A673 (cell line): ENCODE data around the gene MYCT1. TPM values are rescaled to one million over a fixed set of nuclear protein-coding genes. Genes with fewer than 3 reads are reported as not detected.

ENCODE experiments used
- BruUV-seq: library from RNA; stranded (reverse); fragments of 400-500 nt; replicated peaks from 2 replicates; lab custom pipeline; 2021; lab: Mats Ljungman, UMichigan
- CTCF ChIA-PET: fragments of 300-600 bp; sonication (Branson Sonifier 250); formaldehyde crosslinking; loops from one replicate; lab custom pipeline; 2022; ENCODE audit warnings: antibody characterized with exemption; lab: Charles Lee
- POLR2A ChIA-PET: fragments of 300-600 bp; sonication (Branson Sonifier 250); formaldehyde crosslinking; loops from one replicate; lab custom pipeline; 2022; ENCODE audit warnings: antibody characterized with exemption; ENCODE audit not compliant: low non-redundant PET; lab: Charles Lee
- DNase-seq: peaks from one replicate; pipeline ENCODE4 v3.0.0-alpha.2; 2015; ENCODE audit warnings: low spot score
- H3K27ac ChIP-seq: fragments of 200-600 bp; sonication (generic); 2 replicates; pipeline ENCODE4 v1.5.1; 2016; ENCODE audit warnings: mixed run types, low read depth, mild to moderate bottlenecking, mixed read lengths, antibody characterized with exemption, low read length; ENCODE audit not compliant: poor library complexity, severe bottlenecking
- H3K27me3 ChIP-seq: fragments of 200-600 bp; sonication (generic); replicated peaks from 2 replicates; pipeline ENCODE4 v1.6.1; 2017; ENCODE audit warnings: mixed run types, low read depth, mild to moderate bottlenecking, mixed read lengths, antibody characterized with exemption, low read length; ENCODE audit not compliant: insufficient read depth, poor library complexity
- H3K36me3 ChIP-seq: fragments of 200-600 bp; sonication (generic); 2 replicates; pipeline ENCODE4 v1.6.1; 2016; ENCODE audit warnings: mixed run types, mild to moderate bottlenecking, mixed read lengths, antibody characterized with exemption, low read length; ENCODE audit not compliant: insufficient read depth, poor library complexity, severe bottlenecking
- H3K4me1 ChIP-seq: fragments of 200-600 bp; sonication (generic); 2 replicates; pipeline ENCODE4 v1.6.1; 2017; ENCODE audit warnings: mixed run types, mild to moderate bottlenecking, mixed read lengths, antibody characterized with exemption, low read length; ENCODE audit not compliant: insufficient read depth, poor library complexity, severe bottlenecking
- H3K4me3 ChIP-seq: fragments of 200-600 bp; sonication (generic); 2 replicates; pipeline ENCODE4 v1.5.1; 2016; ENCODE audit warnings: low read depth, mixed run types, mild to moderate bottlenecking, mixed read lengths, low read length; ENCODE audit not compliant: poor library complexity, severe bottlenecking
- H3K9me3 ChIP-seq: fragments of 200-600 bp; sonication (generic); 2 replicates; pipeline ENCODE4 v1.6.1; 2016; ENCODE audit warnings: mixed run types, low read depth, mild to moderate bottlenecking, mixed read lengths, antibody characterized with exemption, low read length; ENCODE audit not compliant: poor library complexity, severe bottlenecking
- CTCF ChIP-seq: fragments of 300-800, 200-600 bp; sonication (generic); conservative IDR thresholded peaks from 2 replicates; pipeline ENCODE4 v1.5.1; 2017; ENCODE audit warnings: low read depth, mild to moderate bottlenecking, antibody characterized with exemption, low read length, moderate library complexity, mixed read lengths
- EZH2 ChIP-seq: fragments of 200-600 bp; sonication (generic); IDR thresholded peaks from 2 replicates; pipeline ENCODE4 v1.6.1; 2017; ENCODE audit warnings: borderline replicate concordance, low read depth, mild to moderate bottlenecking, mixed read lengths, antibody characterized with exemption, low read length; ENCODE audit not compliant: poor library complexity, severe bottlenecking
- intact Hi-C: fragments of 100-400 bp; cut with micrococcal nuclease; formaldehyde crosslinking; loops from one replicate; pipeline ENCODE4 v1.10.0; 2022; ENCODE audit not compliant: unreplicated experiment
- total RNA-seq: library from RNA; stranded (reverse); gene quantifications from 2 replicates; pipeline ENCODE4 v1.2.3, GENCODE V29; 2021

MYCT1 gene
- total RNA-seq, 1 experiment from 2014 or later = not detected

- no peaks in the 10 kb centered on the region for H3K4me1 ChIP-seq
- POLR2A ChIA-PET = no interaction called here
- no peak for TF ChIP-seq CTCF
- TF ChIP-seq EZH2 = no peak
- H3K9me3 ChIP-seq = no peaks in the 10 kb centered on the region
- no peak overlapping the region for H3K27ac ChIP-seq
- H3K27me3 ChIP-seq = peaks cover 37% of the 10 kb centered on the region
- H3K4me3 ChIP-seq = no peak overlapping the region
- no TSS peak for BruUV-seq
- CTCF ChIA-PET = no interaction called here
- H3K36me3 ChIP-seq = no peaks in the 10 kb centered on the region
- no peak for DNase-seq
- intact Hi-C loops = no loop called here
Measured at GRCh38 chr6:152771061-152771687, 73.5 kb downstream of the MYCT1 start.

Other genes with a start within 250 kb of the MYCT1 start
- gene SYNE1, start 60.5 kb upstream of the MYCT1 start, total RNA-seq = 12.1 and 15.5 TPM in 2 replicates
- not detected in 2 replicates for gene VIP, start 52.9 kb downstream of the MYCT1 start, total RNA-seq